HG03108 (cell line): ENCODE results near the gene MRPL44.

ENCODE experiments used
- ATAC-seq: cut with Tn5 transposase; IDR thresholded peaks from one replicate; pipeline ENCODE4 v1.9.1; 2021; ENCODE audit warnings: moderate library complexity; ENCODE audit not compliant: unreplicated experiment

MRPL44 gene

DNA sequence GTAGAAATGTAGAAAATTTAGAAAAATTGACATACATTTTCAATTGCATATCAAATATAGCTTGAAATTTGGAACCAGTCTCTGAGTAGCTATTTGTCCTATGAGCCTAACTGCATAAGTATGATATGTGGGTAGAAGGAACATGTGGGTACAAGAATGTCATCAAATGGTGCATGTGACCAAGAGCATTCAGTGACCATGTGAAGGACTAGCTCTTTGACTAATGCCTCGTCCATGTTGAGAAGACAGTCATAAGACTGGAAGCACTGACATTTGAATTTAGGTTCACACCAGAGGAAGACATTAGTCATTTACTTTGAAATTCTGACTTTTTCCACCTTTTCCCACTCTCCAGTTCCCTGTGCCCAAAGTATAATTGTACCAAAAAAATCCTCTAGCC, 12.6 kb downstream of the MRPL44 start:
- ATAC-seq: peak; percentile 17

DNA sequence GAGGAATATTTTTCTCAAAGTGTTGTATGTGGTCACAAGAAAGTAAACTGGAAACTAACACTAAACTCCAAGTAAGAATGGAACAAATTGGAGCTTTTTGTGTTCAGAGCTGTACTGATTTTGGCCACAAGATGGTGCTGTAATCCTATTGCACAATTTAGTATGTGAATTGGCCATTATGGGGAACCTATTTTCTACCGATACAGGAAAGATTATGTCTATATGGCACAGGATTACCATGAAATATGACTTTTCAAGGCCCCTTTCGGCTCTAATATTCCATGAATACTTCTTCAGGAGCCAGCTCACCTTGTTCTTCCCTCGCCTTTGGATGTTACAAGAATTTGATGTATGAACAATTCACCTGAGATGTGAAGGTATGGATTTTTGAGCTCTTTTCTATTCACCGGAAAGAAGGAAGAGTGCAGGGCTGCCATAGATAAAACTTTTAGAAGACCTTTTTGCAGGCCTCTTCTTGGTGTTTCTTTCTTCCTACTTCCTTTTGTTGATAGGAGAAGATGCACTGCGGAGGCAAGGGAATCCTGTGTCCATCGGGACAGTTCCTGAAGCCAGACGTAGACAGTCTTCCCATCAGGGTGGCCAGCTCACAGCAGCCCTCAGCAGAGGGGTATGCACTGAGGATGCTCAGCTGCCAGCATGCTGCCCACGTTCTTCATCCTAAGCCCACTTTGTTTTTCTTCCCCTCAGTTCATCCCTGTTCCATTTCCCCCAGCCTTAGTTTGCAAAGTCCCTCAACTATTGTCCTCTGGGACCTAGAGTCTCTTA, 13.3 kb downstream of the MRPL44 start:
- ATAC-seq: peak; percentile 63

GRCh38 chr2:223971731-223972130, 14.5 kb downstream of the MRPL44 start:
- no peak for ATAC-seq

DNA sequence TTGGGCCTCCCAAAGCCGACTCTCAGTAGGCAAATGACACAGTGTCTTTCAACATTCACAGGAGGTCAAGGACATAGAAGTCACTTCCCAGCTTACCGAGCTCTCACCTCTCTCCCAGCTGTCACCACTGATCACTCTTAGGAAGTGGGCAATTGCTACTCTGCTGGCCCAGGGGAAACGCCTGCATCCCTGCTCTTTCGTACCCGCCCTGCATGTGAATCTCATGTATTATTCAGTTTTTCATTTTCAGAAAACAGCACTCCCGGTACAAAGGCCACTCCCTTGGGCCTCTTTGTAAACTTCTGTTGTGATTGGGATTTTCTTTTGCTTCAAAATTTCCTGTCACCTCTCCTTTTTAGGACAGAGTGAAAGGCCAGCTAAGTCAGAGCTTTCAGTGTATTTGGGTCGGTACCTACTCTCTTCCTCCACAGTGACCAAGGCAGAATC, 15.4 kb downstream of the MRPL44 start:
- ATAC-seq: no peak

GRCh38 chr2:223973606-223974005, 16.3 kb downstream of the MRPL44 start:
- ATAC-seq: no peak

DNA sequence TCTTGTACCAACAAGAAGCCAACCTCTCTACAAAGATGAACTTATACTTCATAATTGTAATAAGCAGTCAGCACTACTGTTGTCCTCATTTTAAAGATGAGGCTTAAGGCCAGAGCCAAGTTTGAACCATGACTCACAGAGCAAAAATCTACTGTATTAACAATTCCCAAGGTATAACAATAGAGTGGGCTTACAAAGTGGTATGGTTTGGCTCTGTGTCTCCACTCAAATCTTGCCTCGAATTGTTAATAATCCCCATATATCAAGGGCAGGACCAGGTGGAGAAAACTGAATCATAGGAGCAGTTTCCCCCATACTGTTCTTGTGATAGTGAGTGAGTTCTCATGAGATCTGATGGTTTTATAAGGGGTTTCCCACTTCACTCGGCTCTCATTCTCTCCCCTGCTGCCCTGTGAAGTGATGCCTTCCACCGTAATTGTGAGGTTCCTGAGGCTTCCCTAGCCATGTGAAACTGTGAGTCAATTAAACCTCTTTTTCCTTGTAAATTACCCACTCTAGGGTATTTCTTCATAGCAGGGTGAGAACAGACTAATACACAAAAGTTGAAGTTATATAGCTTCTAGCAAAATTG, 19.5 kb downstream of the MRPL44 start:
- ATAC-seq: no peak

DNA sequence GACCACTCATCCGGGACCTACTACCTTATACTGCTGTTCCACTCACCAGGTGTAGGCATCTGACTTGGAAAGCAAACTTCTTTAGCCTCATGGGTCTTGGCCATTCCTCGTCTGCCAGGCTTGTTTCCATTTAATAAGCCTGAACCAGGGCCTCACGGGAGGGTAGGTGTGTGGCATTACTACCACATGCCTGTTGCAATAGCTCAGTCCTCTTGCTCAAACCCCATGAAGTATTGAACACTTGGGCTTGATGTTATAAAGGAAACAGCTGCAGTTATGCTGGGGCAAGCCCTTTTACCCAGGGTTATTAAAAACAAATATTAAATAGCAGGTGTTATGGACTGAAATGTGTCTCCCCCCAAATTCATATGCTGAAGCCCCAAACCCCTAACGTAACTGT, 21.2 kb downstream of the MRPL44 start:
- ATAC-seq: no peak

- ATAC-seq: no peak
Observed at GRCh38 chr2:223979730-223980396, 22.6 kb downstream of the MRPL44 start.

DNA sequence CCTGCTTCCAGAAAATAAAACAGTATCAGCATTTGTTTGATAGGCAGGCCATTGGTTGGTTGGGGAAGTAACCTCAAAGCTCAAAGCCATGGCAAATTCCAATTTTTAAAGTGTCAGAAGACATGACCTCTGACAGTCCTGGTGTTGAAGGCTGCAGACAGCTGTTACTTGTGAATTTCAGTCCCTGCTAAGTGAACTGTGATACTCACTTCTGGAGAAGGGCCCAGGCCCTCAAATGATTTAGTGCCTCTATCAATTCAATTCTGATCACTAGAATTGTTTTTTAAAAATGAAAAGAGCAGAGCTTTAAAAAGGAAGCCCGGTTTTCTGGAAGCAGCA, 23.1 kb downstream of the MRPL44 start:
- ATAC-seq: no peak

DNA sequence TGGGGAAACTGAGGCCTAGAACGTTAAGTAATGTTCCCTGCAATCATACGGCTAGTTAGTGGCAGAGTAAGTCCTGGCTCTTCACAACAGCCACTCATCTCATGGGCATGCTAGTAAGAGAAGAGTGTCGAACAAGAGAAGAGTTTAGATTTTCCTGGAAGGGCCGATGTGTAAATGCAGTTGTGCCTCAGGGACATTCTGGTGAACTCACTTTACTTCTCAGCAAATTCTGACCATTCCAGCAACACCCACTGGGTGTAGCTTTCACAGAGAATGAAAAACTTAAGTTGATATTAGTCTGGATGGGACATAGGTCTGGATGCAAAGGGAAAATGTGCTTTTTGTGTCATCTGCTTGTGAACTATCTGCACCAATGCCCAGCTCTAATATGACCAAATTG, 23.5 kb downstream of the MRPL44 start:
- ATAC-seq: no peak

GRCh38 chr2:223981241-223981640, 24.0 kb downstream of the MRPL44 start:
- ATAC-seq: no peak

DNA sequence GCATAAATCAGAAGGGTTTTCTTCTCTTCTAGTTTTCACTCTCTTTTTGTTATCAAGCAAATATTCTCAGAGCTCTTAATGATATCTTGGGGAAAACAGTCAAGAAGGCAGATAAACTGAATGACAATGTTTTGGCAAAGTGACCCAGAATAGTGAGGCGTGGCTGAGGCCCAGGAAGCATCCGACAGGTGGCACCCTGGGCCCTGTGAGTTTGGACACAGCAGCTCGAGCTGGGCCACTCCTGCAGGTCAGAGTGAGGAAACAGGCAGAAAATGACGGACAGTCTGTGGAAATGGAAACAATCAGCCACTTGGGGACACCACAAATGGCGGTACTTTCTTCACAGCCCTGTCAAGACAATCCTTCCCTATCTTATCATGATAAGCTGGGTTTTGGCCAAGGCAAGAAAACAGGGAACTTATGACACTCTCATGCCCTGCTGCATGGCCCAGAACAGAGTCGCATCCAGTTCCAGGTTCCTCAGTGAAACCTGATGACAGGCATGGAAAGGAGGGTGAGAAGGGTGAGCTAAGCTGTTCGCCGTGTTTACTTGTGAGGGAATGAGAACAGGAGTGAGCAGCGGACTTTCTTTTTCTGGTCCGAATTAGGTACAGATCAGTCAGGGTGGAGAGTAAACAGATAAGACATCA, 32.1 kb downstream of the MRPL44 start:
- ATAC-seq: no peak

DNA sequence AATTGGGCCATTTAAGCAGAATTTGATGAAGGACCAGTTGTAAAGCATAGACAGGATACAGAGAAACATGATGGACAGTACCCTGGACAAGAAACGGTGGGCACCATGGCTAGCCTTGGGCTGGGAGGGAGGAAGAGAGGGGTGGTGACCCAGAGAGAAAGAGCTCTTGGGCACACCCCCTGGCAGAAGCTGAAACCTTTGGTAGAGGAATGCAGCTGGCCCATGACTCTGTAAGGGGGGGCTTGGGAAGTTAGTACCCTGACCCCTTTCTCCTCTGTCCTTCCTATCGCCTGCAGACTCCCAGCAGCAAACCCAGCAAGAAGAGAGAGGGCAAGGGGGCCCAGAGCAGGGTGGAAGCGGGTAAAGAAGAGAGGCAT, 32.6 kb downstream of the MRPL44 start:
- ATAC-seq: no peak

GRCh38 chr2:223991611-223992010, 34.3 kb downstream of the MRPL44 start:
- ATAC-seq: no peak

GRCh38 chr2:223993634-223994232, 36.5 kb downstream of the MRPL44 start:
- peak; percentile 69 for ATAC-seq

DNA sequence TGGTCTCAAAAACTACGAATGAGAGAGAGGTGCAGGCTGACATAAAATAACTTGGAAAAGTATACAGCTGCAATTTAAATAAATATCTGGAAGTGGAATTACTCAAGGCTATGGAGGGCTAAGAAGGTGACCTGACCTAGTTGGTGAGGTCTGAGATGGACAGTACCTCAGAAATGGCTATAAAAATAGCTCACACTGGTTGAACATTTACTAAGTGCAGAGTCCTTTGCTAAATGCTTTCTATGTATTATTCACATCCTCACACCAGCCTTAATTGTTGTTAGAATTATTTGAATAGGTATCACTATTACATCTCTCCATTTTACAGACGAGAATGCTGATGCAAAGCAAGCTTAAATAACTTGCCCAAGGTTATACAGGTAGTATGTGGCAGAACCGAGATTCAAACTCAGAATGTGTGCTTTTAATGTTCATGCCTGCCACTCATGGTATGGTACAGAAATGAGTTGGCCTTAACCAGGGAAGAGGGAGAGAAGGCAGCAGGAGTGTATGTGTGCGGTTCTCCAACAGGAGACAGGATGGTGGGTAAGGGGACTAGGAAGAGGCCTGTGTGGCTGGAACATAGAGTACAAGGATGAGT, 37.4 kb downstream of the MRPL44 start:
- no peak for ATAC-seq

- ATAC-seq: no peak
Observed at GRCh38 chr2:223995569-223995968, 38.3 kb downstream of the MRPL44 start.

DNA sequence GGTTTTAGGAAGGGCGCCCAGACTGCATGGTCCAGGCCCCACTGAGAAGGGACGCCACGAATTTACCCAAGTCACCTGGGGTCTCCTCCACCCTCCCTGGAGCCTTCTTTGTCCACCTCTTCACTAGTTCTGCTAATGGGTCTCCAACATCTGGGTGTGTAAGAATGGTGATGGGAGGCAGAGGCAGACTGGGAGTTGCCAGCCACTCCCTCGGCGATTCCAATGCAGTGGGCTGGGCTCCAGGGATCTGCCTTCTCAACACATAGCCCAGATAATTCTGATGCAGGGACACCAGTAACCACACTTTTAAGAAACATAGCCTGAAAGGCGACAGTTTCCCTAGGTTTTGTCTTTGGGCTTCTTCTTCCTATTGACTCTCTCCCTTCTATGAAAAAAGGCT, 39.1 kb downstream of the MRPL44 start:
- no peak for ATAC-seq

DNA sequence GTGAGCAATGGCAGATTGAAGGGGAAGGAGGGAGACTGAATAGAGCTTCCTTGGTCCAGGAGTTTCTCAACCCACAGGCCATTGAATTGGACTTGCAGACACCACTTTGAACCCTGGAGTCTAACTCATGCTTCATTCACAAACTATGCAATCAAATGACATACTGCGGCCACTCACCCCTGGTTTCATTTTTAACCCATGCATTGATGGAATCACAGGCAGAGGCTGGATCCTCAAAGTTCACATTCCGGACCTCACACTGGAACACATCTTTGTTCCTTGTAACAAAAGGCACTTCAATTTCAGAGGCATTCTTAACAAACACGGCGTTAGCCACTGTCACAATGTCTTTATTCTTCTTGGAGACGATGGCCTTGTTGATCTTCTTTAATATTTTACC, 40.7 kb downstream of the MRPL44 start:
- ATAC-seq: no peak

GRCh38 chr2:223998948-223999347, 41.7 kb downstream of the MRPL44 start:
- no peak for ATAC-seq

DNA sequence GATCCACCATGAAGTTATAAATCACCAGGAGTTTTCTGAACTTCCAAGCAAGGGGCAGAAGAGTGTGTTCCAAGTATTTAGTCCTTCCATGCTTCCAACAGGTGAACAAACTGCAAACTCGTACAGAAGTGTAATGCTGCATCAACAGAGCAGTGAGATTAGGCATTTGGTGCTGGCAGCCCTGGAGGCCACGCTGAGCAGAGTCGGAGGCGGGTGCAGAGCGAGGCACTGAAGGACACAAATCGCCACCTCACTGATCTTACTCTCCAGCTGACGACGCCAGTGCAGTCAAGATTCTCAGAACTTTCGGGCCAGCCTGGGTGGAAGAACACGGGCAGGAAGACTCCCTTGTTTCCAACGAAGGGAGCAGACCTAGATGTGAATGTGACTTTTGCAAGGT, 42.6 kb downstream of the MRPL44 start:
- no peak for ATAC-seq
